H1 (cell line): Measurements from ENCODE around the gene NIM1K. TPM values are rescaled to one million over a fixed set of nuclear protein-coding genes. Genes with fewer than 3 reads are reported as not detected.

ENCODE experiments used
- CTCF ChIA-PET: fragments of 300-600 bp; sonication (Branson Sonifier 250); formaldehyde crosslinking; loops from one replicate; lab custom pipeline; 2021; ENCODE audit not compliant: partially characterized antibody; lab: Charles Lee
- POLR2A ChIA-PET: fragments of 300-600 bp; sonication (Branson Sonifier 250); formaldehyde crosslinking; loops from one replicate; lab custom pipeline; 2021; ENCODE audit warnings: inconsistent platforms; ENCODE audit not compliant: partially characterized antibody; lab: Charles Lee
- DNase-seq, 2 experiments: peaks; one replicate each; pipeline versions ENCODE4 v3.0.0 to v3.0.0-alpha.2; 2010 to 2022; ENCODE audit warnings: low spot score in 2 of 2, low read depth in 1 of 2, mixed read lengths in 1 of 2
- FAIRE-seq: peaks from 2 replicates; lab custom pipeline; 2011; peaks lifted over from hg19 to GRCh38; lab: Jason Lieb, UNC
- H2AFZ ChIP-seq: 2 replicates; pipeline ENCODE4 v1.8.1; 2012; ENCODE audit warnings: low read length, inconsistent platforms
- H2AK5ac ChIP-seq: 2 replicates; pipeline ENCODE4 v1.6.1; 2013; ENCODE audit warnings: low read depth, low read length
- H2BK120ac ChIP-seq: replicated peaks from 2 replicates; pipeline ENCODE3; 2013; ENCODE audit warnings: low read depth, low read length, inconsistent platforms
- H2BK12ac ChIP-seq: 2 replicates; pipeline ENCODE4 v1.6.1; 2013; ENCODE audit warnings: low read depth, low read length
- H2BK15ac ChIP-seq: 2 replicates; pipeline ENCODE4 v1.6.1; 2013; ENCODE audit warnings: low read length
- H2BK20ac ChIP-seq: 2 replicates; pipeline ENCODE4 v1.6.1; 2013; ENCODE audit warnings: low read length
- H2BK5ac ChIP-seq: 2 replicates; pipeline ENCODE4 v1.6.1; 2013; ENCODE audit warnings: low read depth, low read length
- H3K14ac ChIP-seq: 2 replicates; pipeline ENCODE4 v1.6.1; 2013; ENCODE audit warnings: inconsistent platforms; ENCODE audit not compliant: insufficient read length
- H3K18ac ChIP-seq: 2 replicates; pipeline ENCODE4 v1.6.1; 2013; ENCODE audit warnings: low read length; ENCODE audit errors: extremely low read depth
- H3K23ac ChIP-seq: 2 replicates; pipeline ENCODE4 v1.6.1; 2013; ENCODE audit warnings: inconsistent platforms; ENCODE audit not compliant: insufficient read length
- H3K23me2 ChIP-seq: 2 replicates; pipeline ENCODE4 v1.6.1; 2013; ENCODE audit warnings: low read depth, low read length
- H3K27ac ChIP-seq: 2 replicates; pipeline ENCODE4 v1.6.1; 2011; ENCODE audit warnings: low read depth, low read length, inconsistent platforms
- H3K27me3 ChIP-seq, 4 experiments: replicated peaks in 1 of 4; 1 replicate in 1 of 4; 2 replicates in 3 of 4; pipeline versions ENCODE4 v1.6.1 to v1.8.1; 2011 to 2013; ENCODE audit warnings: low read length in 3 of 4, mild to moderate bottlenecking in 3 of 4, inconsistent platforms in 2 of 4, mixed read lengths in 2 of 4, moderate library complexity in 1 of 4; ENCODE audit not compliant: control insufficient read depth in 3 of 4, insufficient read depth in 3 of 4; ENCODE audit errors: extremely low read depth in 1 of 4
- H3K36me3 ChIP-seq, 4 experiments: 2 replicates each; pipeline versions ENCODE4 v1.6.1 to v1.8.1; 2011 to 2013; ENCODE audit warnings: mild to moderate bottlenecking in 4 of 4, low read length in 3 of 4, moderate library complexity in 2 of 4, control low read depth in 1 of 4, inconsistent platforms in 1 of 4; ENCODE audit not compliant: insufficient read depth in 4 of 4, control insufficient read depth in 2 of 4
- H3K4ac ChIP-seq: replicated peaks from 2 replicates; pipeline ENCODE3; 2013; ENCODE audit warnings: low read length, low read depth, mixed read lengths, inconsistent platforms; ENCODE audit not compliant: insufficient read length
- H3K4me1 ChIP-seq, 4 experiments: replicated peaks in 1 of 4; 1 replicate in 1 of 4; 2 replicates in 3 of 4; pipeline versions ENCODE4 v1.6.1 to v1.8.1; 2011 to 2013; ENCODE audit warnings: low read length in 3 of 4, inconsistent platforms in 2 of 4, mixed read lengths in 1 of 4; ENCODE audit not compliant: insufficient read depth in 4 of 4, control insufficient read depth in 3 of 4
- H3K4me2 ChIP-seq, 2 experiments: 2 replicates each; pipeline versions ENCODE4 v1.6.1 to v1.8.1; 2011 to 2013; ENCODE audit warnings: low read depth in 2 of 2, low read length in 2 of 2, control low read depth in 1 of 2, inconsistent platforms in 1 of 2, mild to moderate bottlenecking in 1 of 2; ENCODE audit not compliant: insufficient read depth in 1 of 2
- H3K4me3 ChIP-seq, 4 experiments: fragments of 200-600, 300-600 bp in 1 of 4; sonication (generic), shearing (Covaris generic), sonication (Bioruptor Twin) in 1 of 4; 2 replicates each; pipeline versions ENCODE4 v1.5.1 to v1.8.1; 2011 to 2016; ENCODE audit warnings: low read length in 4 of 4, low read depth in 3 of 4, control low read depth in 2 of 4, inconsistent platforms in 2 of 4, mild to moderate bottlenecking in 2 of 4, mixed read lengths in 1 of 4, moderate library complexity in 1 of 4; ENCODE audit not compliant: insufficient read depth in 2 of 4; ENCODE audit errors: extremely low read depth in 1 of 4
- H3K56ac ChIP-seq: replicated peaks from 2 replicates; pipeline ENCODE3; 2013; ENCODE audit warnings: low read depth, mild to moderate bottlenecking, mixed read lengths, low read length, inconsistent platforms; ENCODE audit not compliant: insufficient read length
- H3K79me1 ChIP-seq: 2 replicates; pipeline ENCODE4 v1.6.1; 2013; ENCODE audit warnings: low read depth, low read length, control low read depth
- H3K79me2 ChIP-seq, 2 experiments: 2 replicates each; pipeline versions ENCODE4 v1.6.1 to v1.8.1; 2012 to 2013; ENCODE audit warnings: low read length in 2 of 2, mild to moderate bottlenecking in 2 of 2, inconsistent platforms in 1 of 2; ENCODE audit not compliant: insufficient read depth in 2 of 2, control insufficient read depth in 1 of 2
- H3K9ac ChIP-seq, 4 experiments: replicated peaks in 1 of 4; 1 replicate in 1 of 4; 2 replicates in 3 of 4; pipeline versions ENCODE4 v1.6.1 to v1.8.1; 2011 to 2013; ENCODE audit warnings: low read depth in 3 of 4, low read length in 3 of 4, control low read depth in 2 of 4, mild to moderate bottlenecking in 2 of 4, moderate library complexity in 2 of 4, inconsistent platforms in 1 of 4; ENCODE audit errors: extremely low read depth in 1 of 4
- H3K9me3 ChIP-seq, 2 experiments: 2 replicates each; pipeline versions ENCODE4 v1.6.1 to v1.8.1; 2012 to 2013; ENCODE audit warnings: mild to moderate bottlenecking in 2 of 2, moderate library complexity in 2 of 2, control low read depth in 1 of 2, inconsistent platforms in 1 of 2, low read depth in 1 of 2, low read length in 1 of 2, mixed read lengths in 1 of 2; ENCODE audit not compliant: insufficient read depth in 2 of 2
- H4K20me1 ChIP-seq, 2 experiments: replicated peaks in 1 of 2; 2 replicates each; pipeline versions ENCODE3 to v1.8.1; 2011 to 2013; ENCODE audit warnings: inconsistent platforms in 2 of 2, low read length in 2 of 2, mild to moderate bottlenecking in 1 of 2; ENCODE audit not compliant: insufficient read depth in 2 of 2, control insufficient read depth in 1 of 2
- H4K5ac ChIP-seq: 2 replicates; pipeline ENCODE4 v1.6.1; 2013; ENCODE audit warnings: low read length, low read depth, mixed read lengths, inconsistent platforms; ENCODE audit not compliant: insufficient read length
- H4K8ac ChIP-seq: 2 replicates; pipeline ENCODE4 v1.8.0; 2013; ENCODE audit warnings: mild to moderate bottlenecking, moderate library complexity, low read length, inconsistent platforms; ENCODE audit not compliant: insufficient read depth; ENCODE audit errors: extremely low read depth
- H4K91ac ChIP-seq: replicated peaks from 2 replicates; pipeline ENCODE3; 2013; ENCODE audit warnings: low read length, mixed read lengths, inconsistent platforms; ENCODE audit not compliant: insufficient read length
- EP300 ChIP-seq, 2 experiments: IDR thresholded peaks; 1 replicate in 1 of 2; 2 replicates in 1 of 2; pipeline ENCODE4 v1.6.1; 2011 to 2012; ENCODE audit warnings: low read depth in 2 of 2, low read length in 2 of 2, mild to moderate bottlenecking in 2 of 2, borderline replicate concordance in 1 of 2, inconsistent platforms in 1 of 2, moderate library complexity in 1 of 2
- POLR2A ChIP-seq, 2 experiments: IDR thresholded peaks; 1 replicate in 1 of 2; 2 replicates in 1 of 2; pipeline ENCODE4 v1.6.1; 2011; ENCODE audit warnings: low read depth in 2 of 2, low read length in 2 of 2, mild to moderate bottlenecking in 2 of 2; ENCODE audit errors: control extremely low read depth in 1 of 2
- RNF2 ChIP-seq: fragments of 200-900, 300-1000 bp; sonication (generic); IDR thresholded peaks from 2 replicates; pipeline ENCODE4 v1.7.1; 2016; ENCODE audit warnings: borderline replicate concordance, low read depth, mild to moderate bottlenecking, antibody characterized with exemption, low read length; ENCODE audit not compliant: poor library complexity, severe bottlenecking; ENCODE audit errors: missing control alignments
- TCF12 ChIP-seq: IDR thresholded peaks from 2 replicates; pipeline ENCODE4 v1.6.1; 2011; ENCODE audit warnings: low read depth, mild to moderate bottlenecking, low read length
- WGBS, 2 experiments: shearing (Covaris generic) in 1 of 2; methylation state at CpG; one replicate each; pipeline versions ENCODE4 v1.1.6 to v1.1.7; 2013 to 2015; ENCODE audit warnings: low lambda C conversion rate in 2 of 2, mixed read lengths in 2 of 2, inconsistent platforms in 1 of 2, low coverage in 1 of 2, missing lambda C conversion rate in 1 of 2; ENCODE audit not compliant: insufficient replicate concordance in 2 of 2, insufficient coverage in 1 of 2, insufficient read length in 1 of 2; ENCODE audit errors: extremely low coverage in 1 of 2, missing lambda C conversion rate in 1 of 2; 5-methylcytosine and 5-hydroxymethylcytosine counted together
- polyA plus RNA-seq, 7 experiments: library from polyadenylated mRNA; depleted of rRNA in 3 of 7; stranded (reverse) in 5 of 7; unstranded in 2 of 7; fragments of >200 nt in 5 of 7; fragments of 200-250 nt in 2 of 7; gene quantifications; 1 replicate in 5 of 7; 2 replicates in 1 of 7; 4 replicates in 1 of 7; pipeline versions ENCODE4 v1.2.1 to v1.2.3, GENCODE V29; 2011 to 2013; ENCODE audit warnings: missing spikeins in 2 of 7, mixed read lengths in 2 of 7
- total RNA-seq: library from RNA; stranded (reverse); fragmentation: NEBNext Ultra II Directional; extraction: Animal tissue kit (Norgen Biotek cat#: 25700); gene quantifications from 2 replicates; pipeline ENCODE4 v1.2.1, GENCODE V29; 2021

NIM1K gene
- total and polyA plus RNA-seq, 2 of the 8 experiments (the other 6 are each of a cell fraction or from before 2014, with no cell fraction given): not detected

DNA sequence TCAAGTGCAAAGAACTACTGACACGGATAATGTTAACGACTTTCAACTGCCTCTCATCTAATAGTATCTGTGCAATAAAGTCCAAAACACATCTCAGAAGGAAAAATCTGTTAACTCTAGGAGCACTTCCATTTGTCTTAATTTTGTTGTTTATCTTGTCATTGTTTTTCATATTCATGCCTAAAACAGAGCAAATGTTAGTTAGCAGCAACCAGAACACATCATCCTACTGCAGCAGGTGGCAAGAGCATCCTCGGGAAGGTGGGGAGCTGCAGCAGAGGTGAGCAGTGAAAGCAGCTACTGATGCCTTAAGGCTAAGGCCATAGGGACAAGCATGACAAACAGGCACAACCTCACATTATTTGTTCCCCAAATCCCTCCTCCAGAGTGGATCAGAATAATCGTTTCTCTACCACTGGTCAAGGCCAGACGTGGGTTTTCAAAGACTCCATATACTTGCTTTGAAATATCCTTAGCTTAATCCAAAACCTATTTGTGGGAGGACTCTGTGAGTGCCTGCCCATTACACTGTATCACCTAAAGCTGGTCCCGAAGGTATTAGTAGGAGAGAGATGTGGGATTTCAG is 120.1 kb downstream of the NIM1K start:
- no peak for FAIRE-seq
- ChIA-PET CTCF (interaction anchor here (0.8 to 2.6 kb wide), 8 partner anchors 9 to 248 kb away, joined by 3 to 12 read pairs (median 4); partner anchors contain the start of gene TMEM267), POLR2A (interaction anchor here (1.0 to 2.2 kb wide), 5 partner anchors 9 to 191 kb away, joined by 3 to 9 read pairs (median 4); partner anchors contain the start of genes TMEM267 and ZNF131)
- Histone ChIP-seq H3K9me3 (no peaks in the 10 kb centered on the region), H2BK20ac (no peak overlapping the region), H3K27ac (no peak overlapping the region), H3K27me3 (no peaks in the 10 kb centered on the region), H3K4ac (no peak overlapping the region), H3K18ac (no peak overlapping the region), H3K79me2 (peaks cover 40 to 61% of the 10 kb centered on the region in 2 experiments), H3K14ac (no peak overlapping the region), H2AK5ac (no peak overlapping the region), H4K91ac (no peak overlapping the region), H3K4me3 (peak overlapping the region; percentile 63 to 93 (median 90)), H3K23ac (no peak overlapping the region), H3K9ac (peak overlapping the region in 3 of 4 experiments; percentile 78 to 85 (median 84); a peak in 6 of 7 replicates), H2BK5ac (0 out of 2 replicates have a peak overlapping the region, but pooled peaks have one; percentile 97), H3K4me2 (peak overlapping the region; percentile 80 to 95), H3K36me3 (peaks cover 0 to 23% (median 0%) of the 10 kb centered on the region in 4 experiments; a peak in 1 of 8 replicates), H2BK12ac (0 out of 2 replicates have a peak overlapping the region, but pooled peaks have one; percentile 42), H2BK120ac (no peak overlapping the region), H3K23me2 (peaks cover 2% of the 10 kb centered on the region), H2BK15ac (no peak overlapping the region), H3K56ac (no peak overlapping the region), H4K8ac (no peak overlapping the region), H3K4me1 (peaks cover 0 to 14% (median 10%) of the 10 kb centered on the region in 4 experiments; a peak in 6 of 7 replicates), H4K5ac (peak overlapping the region; percentile 1), H4K20me1 (peaks cover 18 to 30% of the 10 kb centered on the region in 2 experiments), H3K79me1 (no peaks in the 10 kb centered on the region), H2AFZ (no peak overlapping the region)
- TF ChIP-seq POLR2A (IDR thresholded peaks at IDR 0.05; ENCODE audit: control extremely low read depth in 1 of 2, low read depth in 2 of 2, low read length in 2 of 2): 0 out of 3 replicates have a peak, but pooled peaks of 1 of the 2 experiments have one; percentile 24
- TF ChIP-seq RNF2: no peak
- no peak for TF ChIP-seq EP300 (IDR thresholded peaks at IDR 0.05; ENCODE audit: borderline replicate concordance in 1 of 2, low read depth in 2 of 2, low read length in 2 of 2)
- TF ChIP-seq TCF12: no peak
- WGBS, 2 experiments: 29% methylated on average over 6 of the region's 6 CpGs; no CpG with 5 or more reads in 1 of the 2 experiments
- no peak for DNase-seq
